BLaER1 (cell line): Measurements from ENCODE around the gene GPR152.

Experiments
- H3K27ac ChIP-seq: shearing (Covaris generic); formaldehyde crosslinking; 2 replicates; pipeline ENCODE4 v1.8.1; 2022
- H3K27me3 ChIP-seq: shearing (Covaris generic); formaldehyde crosslinking; 2 replicates; pipeline ENCODE4 v1.8.1; 2022
- H3K36me3 ChIP-seq: shearing (Covaris generic); formaldehyde crosslinking; 2 replicates; pipeline ENCODE4 v1.8.1; 2022
- H3K4me1 ChIP-seq: shearing (Covaris generic); formaldehyde crosslinking; 2 replicates; pipeline ENCODE4 v1.8.1; 2022
- H3K4me2 ChIP-seq: shearing (Covaris generic); formaldehyde crosslinking; 2 replicates; pipeline ENCODE4 v1.8.1; 2022
- H3K4me3 ChIP-seq: shearing (Covaris generic); formaldehyde crosslinking; 2 replicates; pipeline ENCODE4 v1.8.1; 2022
- H3K9ac ChIP-seq: shearing (Covaris generic); formaldehyde crosslinking; 2 replicates; pipeline ENCODE4 v1.8.1; 2022
- H3K9me3 ChIP-seq: shearing (Covaris generic); formaldehyde crosslinking; 2 replicates; pipeline ENCODE4 v1.8.1; 2022
- H4K20me1 ChIP-seq: shearing (Covaris generic); formaldehyde crosslinking; 2 replicates; pipeline ENCODE4 v1.8.1; 2022
- Cebpa-rat ChIP-seq: shearing (Covaris generic); IDR thresholded peaks from 2 replicates; pipeline ENCODE4 v1.8.1; 2022

GPR152 gene

GRCh38 chr11:67464411-67465188, 12.1 kb upstream of the GPR152 start:
- peak overlapping the region; percentile 97 for H3K4me2 ChIP-seq

GRCh38 chr11:67463680-67464410, 11.3 kb upstream of the GPR152 start:
- Histone ChIP-seq H3K36me3 (no peaks in the 10 kb centered on the region), H3K27me3 (no peaks in the 10 kb centered on the region), H3K4me1 (peaks cover 68% of the 10 kb centered on the region), H3K4me3 (peak overlapping the region; percentile 74), H3K4me2 (peak overlapping the region; percentile 87), H3K9me3 (no peaks in the 10 kb centered on the region), H3K9ac (peak overlapping the region; percentile 64), H4K20me1 (no peaks in the 10 kb centered on the region), H3K27ac (peak overlapping the region; percentile 82)
- no peak for TF ChIP-seq Cebpa-rat

More at GRCh38 chr11:67464411-67465188, 12.1 kb upstream of the GPR152 start:
- H3K9me3 ChIP-seq, result no peaks in the 10 kb centered on the region
- peak overlapping the region; percentile 86 for H3K9ac ChIP-seq
- no peaks in the 10 kb centered on the region for H3K27me3 ChIP-seq
- H3K27ac ChIP-seq, result peak overlapping the region; percentile 95
- peak overlapping the region; percentile 74 for H3K4me3 ChIP-seq
- H3K4me1 ChIP-seq, result peaks cover 64% of the 10 kb centered on the region
- H3K36me3 ChIP-seq, result no peaks in the 10 kb centered on the region
- TF ChIP-seq Cebpa-rat, result no peak
- H4K20me1 ChIP-seq, result no peaks in the 10 kb centered on the region

GRCh38 chr11:67463186-67463585, 10.7 kb upstream of the GPR152 start:
- Histone ChIP-seq H4K20me1 (no peaks in the 10 kb centered on the region), H3K27me3 (no peaks in the 10 kb centered on the region), H3K4me3 (no peak overlapping the region), H3K27ac (no peak overlapping the region), H3K36me3 (no peaks in the 10 kb centered on the region), H3K4me1 (peaks cover 66% of the 10 kb centered on the region), H3K9me3 (no peaks in the 10 kb centered on the region), H3K9ac (no peak overlapping the region), H3K4me2 (no peak overlapping the region)
- no peak for TF ChIP-seq Cebpa-rat

GRCh38 chr11:67458266-67458665, 5.7 kb upstream of the GPR152 start:
- H4K20me1 ChIP-seq, result no peaks in the 10 kb centered on the region
- no peaks in the 10 kb centered on the region for H3K36me3 ChIP-seq
- H3K9me3 ChIP-seq, result no peaks in the 10 kb centered on the region
- TF ChIP-seq Cebpa-rat, result no peak
- H3K4me1 ChIP-seq, result peaks cover 23% of the 10 kb centered on the region
- H3K4me2 ChIP-seq, result no peak overlapping the region
- no peaks in the 10 kb centered on the region for H3K27me3 ChIP-seq
- H3K9ac ChIP-seq, result no peak overlapping the region
- no peak overlapping the region for H3K27ac ChIP-seq
- H3K4me3 ChIP-seq, result no peak overlapping the region

GRCh38 chr11:67457453-67457852, 4.9 kb upstream of the GPR152 start:
- Histone ChIP-seq H3K4me1 (peaks cover 17% of the 10 kb centered on the region), H3K4me3 (no peak overlapping the region), H3K9ac (no peak overlapping the region), H3K36me3 (no peaks in the 10 kb centered on the region), H3K27ac (no peak overlapping the region), H3K4me2 (no peak overlapping the region), H3K9me3 (no peaks in the 10 kb centered on the region), H4K20me1 (no peaks in the 10 kb centered on the region), H3K27me3 (no peaks in the 10 kb centered on the region)
- no peak for TF ChIP-seq Cebpa-rat

GRCh38 chr11:67456068-67456705, 3.7 kb upstream of the GPR152 start:
- no peak for TF ChIP-seq Cebpa-rat
- Histone ChIP-seq H3K4me3 (no peak overlapping the region), H3K4me1 (peaks cover 27% of the 10 kb centered on the region), H3K27ac (no peak overlapping the region), H3K4me2 (no peak overlapping the region), H3K9ac (no peak overlapping the region), H3K27me3 (no peaks in the 10 kb centered on the region), H4K20me1 (no peaks in the 10 kb centered on the region), H3K9me3 (no peaks in the 10 kb centered on the region), H3K36me3 (no peaks in the 10 kb centered on the region)

- Histone ChIP-seq H3K9me3 (no peaks in the 10 kb centered on the region), H4K20me1 (no peaks in the 10 kb centered on the region), H3K4me3 (no peak within 1 kb of the TSS), H3K9ac (no peak within 1 kb of the TSS), H3K4me2 (no peak within 1 kb of the TSS), H3K27me3 (no peaks in the 10 kb centered on the region), H3K27ac (peak within 1 kb of the TSS; percentile 18), H3K4me1 (peaks cover 32% of the 10 kb centered on the region), H3K36me3 (no peaks in the 10 kb centered on the region)
- no peak for TF ChIP-seq Cebpa-rat
Observed at GRCh38 chr11:67455054-67455453, 2.5 kb upstream of the GPR152 start, which contains the start of gene CABP4. Gene CABP4 (plus strand): TSS chr11:67455354. CDS start chr11:67455424, 70 bp downstream.

GRCh38 chr11:67453816-67454732, 1.5 kb upstream of the GPR152 start:
- H3K4me3 ChIP-seq, result no peak overlapping the region
- H3K36me3 ChIP-seq, result no peaks in the 10 kb centered on the region
- H3K27me3 ChIP-seq, result no peaks in the 10 kb centered on the region
- H3K27ac ChIP-seq, result peak overlapping the region; percentile 18; the same call in 1 of the 2 replicates
- H3K4me1 ChIP-seq, result peaks cover 32% of the 10 kb centered on the region
- H3K4me2 ChIP-seq, result no peak overlapping the region
- TF ChIP-seq Cebpa-rat, result no peak
- H3K9me3 ChIP-seq, result no peaks in the 10 kb centered on the region
- H4K20me1 ChIP-seq, result no peaks in the 10 kb centered on the region
- H3K9ac ChIP-seq, result no peak overlapping the region

GRCh38 chr11:67451658-67451976, 912 bp downstream of the GPR152 start:
- Histone ChIP-seq H3K4me1 (peaks cover 45% of the 10 kb centered on the region), H3K4me3 (no peak overlapping the region), H3K36me3 (no peaks in the 10 kb centered on the region), H3K4me2 (peak overlapping the region; percentile 19), H3K9ac (0 out of 2 replicates have a peak overlapping the region, but pooled peaks have one; percentile 27), H3K9me3 (no peaks in the 10 kb centered on the region), H3K27ac (peak overlapping the region; percentile 27), H3K27me3 (no peaks in the 10 kb centered on the region), H4K20me1 (no peaks in the 10 kb centered on the region)
- TF ChIP-seq Cebpa-rat, result no peak
